HK-2 (cell line): Measurements from ENCODE around the gene CMTM6.
"Not testable (repeated sequence)": the region's sequence is repeated elsewhere in the genome, so short reads cannot be mapped to it uniquely, and the experiment has no call there.

Experiments used
- DNase-seq: peaks from one replicate; pipeline ENCODE4 v3.0.0-alpha.2; 2018; ENCODE audit not compliant: unreplicated experiment

Gene CMTM6

GRCh38 chr3:32447865-32448400, 54.7 kb downstream of the CMTM6 start:
- DNase-seq: no peak

DNA sequence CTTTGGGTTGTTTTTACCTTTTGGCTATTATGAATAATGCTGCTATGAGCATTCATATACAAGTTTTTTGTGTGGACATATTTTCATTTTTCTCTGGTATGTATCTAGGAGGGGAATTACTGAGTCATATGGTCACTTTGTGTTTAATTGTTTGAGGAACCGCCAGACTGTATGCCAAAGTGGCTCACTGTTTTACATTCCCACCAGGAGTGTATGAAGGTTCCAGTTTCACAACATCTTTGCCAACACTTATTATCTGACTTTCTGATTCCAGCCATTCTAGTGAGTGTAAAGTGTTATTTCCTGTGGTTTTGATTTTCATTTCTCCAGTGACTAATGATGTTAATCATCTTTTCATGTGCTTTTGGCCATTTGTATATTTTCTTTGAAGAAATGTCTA, 59.2 kb downstream of the CMTM6 start:
- no peak for DNase-seq

DNA sequence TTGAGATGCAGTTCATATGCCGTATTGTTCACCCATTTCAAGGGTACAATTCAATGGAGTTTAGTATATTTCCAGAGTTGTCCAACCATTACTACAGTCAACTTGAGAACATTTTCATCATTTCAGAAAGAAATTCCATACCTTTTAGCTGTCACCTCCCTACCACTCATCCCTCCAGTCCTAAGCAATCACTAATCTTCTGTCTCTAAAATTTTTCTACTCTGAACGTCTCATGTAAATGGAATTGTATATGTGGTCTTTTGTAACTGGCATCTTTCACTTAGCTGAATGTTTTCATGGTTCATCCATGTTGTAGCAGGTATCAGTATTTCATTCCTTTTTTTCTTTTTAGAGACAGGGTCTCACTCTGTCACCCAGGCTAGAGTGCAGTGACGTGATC, 59.9 kb downstream of the CMTM6 start:
- DNase-seq: no peak

DNA sequence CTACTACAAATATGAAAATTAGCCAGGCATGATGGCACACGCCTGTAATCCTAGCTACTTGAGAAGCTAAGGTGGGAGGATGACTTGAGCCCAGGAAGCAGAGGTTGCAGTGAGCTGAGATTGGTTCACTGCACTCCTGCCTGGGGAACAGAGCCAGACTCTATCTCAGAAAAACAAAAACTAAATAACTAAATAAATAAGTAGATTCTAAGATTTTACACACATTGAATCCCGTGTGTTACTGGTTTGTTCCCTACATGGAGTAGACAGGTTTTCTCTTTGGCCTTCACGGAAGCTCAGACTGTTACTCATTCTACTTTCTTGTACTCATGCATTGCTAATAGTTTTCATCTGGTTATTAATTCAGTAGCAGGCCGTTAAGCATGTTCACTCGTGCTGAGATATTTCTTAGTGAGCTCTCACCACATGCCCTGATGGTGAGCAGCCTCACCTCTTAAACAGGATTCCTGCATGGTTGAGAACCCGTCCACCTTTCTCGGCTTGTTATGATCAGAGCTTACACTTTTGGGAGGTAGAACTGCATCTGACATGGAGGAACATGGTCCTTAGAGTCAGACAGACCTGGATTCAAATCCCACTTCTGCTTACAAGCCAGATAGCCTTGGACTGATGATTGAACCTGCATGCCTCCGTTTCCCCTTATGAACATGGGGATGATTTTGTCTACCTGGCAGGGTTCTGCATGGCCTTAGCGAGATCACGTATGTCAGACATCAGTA, 61.9 kb downstream of the CMTM6 start:
- no peak for DNase-seq

GRCh38 chr3:32439421-32439820, 63.2 kb downstream of the CMTM6 start:
- not testable (repeated sequence) for DNase-seq

DNA sequence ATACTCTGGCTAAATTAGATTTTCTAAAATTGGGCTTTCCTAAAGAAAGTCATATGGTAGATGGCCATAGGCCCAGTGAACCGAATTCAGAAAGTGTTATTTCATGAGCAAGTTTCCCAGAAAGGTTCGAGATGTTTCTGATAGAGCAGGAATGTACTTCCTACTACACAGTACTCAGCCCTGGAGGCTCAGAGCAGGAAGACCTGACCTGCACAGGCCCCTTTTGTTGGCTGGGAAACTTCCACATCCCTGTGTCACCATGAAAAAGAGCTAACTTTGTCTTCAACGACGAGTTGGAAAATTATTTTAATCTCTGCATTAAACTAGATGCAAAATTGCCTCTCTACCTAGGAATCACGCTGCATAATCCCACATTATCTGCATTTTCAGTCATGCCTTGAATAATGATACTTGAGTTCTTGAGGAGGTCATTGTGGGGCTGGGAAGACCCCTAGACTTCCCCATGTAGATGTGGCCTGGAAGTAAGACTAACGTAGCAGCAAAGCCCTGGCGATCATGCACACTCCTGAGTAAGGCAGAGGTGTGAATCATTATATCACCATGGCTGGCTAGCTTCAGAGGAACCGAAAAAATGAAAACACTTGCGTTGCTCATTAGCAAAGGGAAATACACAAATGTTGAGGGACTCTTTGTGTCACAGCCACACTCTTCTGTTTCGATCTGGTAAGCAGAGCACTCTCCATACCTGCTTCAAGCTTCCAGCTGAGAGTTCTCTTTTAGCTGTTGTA, 63.9 kb downstream of the CMTM6 start:
- DNase-seq: no peak

DNA sequence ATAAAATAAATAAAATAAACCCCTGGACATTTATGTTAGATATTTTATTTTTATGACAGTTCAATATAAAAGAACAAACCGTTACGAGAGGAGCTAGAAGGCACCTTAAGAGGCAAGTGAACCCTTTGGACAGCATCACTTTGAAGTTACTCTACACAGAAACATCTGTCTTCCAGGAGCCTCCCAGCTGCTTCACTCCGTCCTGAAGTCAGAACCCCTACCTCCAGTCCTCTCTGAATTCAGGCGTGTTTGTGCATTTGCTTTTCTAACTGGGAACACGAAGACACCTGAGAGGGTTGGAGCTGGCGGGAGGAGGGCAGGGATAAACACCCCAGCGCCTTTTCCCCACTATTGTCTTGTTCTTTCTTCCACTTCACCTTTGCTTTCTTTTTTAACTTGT, 64.8 kb downstream of the CMTM6 start:
- DNase-seq: no peak

DNA sequence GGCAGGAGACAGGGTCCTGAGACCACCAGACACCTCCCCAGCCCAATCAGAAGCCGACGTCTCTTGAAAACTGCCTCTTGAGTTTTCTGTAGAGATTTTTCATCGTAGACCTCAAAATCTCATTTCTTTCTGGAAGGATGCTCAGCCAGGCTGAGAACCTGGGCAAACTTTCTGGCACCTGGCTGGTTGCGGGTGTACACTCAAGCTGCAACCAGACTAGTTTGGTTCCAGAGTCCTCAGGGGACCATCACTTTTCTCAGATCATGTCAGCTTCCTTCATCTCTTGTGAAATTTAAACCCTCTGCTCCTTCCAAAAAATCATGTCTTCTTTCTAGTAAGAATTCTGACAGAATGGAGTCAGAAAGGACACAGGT, 65.8 kb downstream of the CMTM6 start:
- no peak for DNase-seq

DNA sequence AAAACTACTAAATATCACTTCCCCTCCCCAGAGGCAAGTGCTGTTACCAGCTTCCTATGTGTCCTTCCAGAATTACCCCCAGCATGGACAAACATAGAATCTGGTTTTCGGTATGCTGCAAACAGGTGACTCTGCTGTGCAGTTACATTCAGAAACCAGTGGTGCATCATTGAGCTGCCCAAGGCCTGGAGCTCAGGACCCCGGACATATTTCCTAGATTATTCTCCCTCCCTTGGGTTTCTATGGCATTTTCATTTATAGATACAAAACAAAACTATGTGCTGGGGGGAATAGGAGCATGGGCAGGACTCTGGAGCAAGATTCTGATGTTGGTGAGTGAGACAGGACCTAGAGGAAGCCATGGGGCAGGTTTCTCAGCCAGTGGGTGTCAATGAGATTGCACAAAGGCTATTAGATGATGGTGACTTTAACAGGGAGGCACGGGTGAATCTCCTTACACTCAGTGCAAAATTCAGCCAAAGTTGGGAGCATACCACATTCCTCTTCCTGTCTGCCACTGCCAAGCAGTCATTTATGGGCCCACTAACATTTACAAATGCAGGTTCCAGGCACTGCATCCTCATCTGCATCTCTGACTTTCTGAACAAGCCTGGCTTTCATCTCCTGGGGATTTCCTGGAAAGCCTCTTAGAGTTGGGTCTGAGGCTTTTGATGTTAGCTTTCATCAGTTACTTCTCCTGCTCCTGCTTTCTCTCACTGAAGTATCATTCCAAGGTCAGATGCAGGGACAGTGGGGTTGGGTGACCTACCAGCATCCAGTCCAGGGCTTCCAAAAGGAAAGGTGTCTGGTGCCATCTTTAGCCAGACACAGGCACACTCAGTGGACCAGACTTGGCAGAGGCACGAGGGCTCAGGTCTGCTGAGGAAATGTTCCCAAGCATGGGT, 66.5 kb downstream of the CMTM6 start:
- no peak for DNase-seq

GRCh38 chr3:32434206-32434605, 68.4 kb downstream of the CMTM6 start:
- no peak for DNase-seq

DNA sequence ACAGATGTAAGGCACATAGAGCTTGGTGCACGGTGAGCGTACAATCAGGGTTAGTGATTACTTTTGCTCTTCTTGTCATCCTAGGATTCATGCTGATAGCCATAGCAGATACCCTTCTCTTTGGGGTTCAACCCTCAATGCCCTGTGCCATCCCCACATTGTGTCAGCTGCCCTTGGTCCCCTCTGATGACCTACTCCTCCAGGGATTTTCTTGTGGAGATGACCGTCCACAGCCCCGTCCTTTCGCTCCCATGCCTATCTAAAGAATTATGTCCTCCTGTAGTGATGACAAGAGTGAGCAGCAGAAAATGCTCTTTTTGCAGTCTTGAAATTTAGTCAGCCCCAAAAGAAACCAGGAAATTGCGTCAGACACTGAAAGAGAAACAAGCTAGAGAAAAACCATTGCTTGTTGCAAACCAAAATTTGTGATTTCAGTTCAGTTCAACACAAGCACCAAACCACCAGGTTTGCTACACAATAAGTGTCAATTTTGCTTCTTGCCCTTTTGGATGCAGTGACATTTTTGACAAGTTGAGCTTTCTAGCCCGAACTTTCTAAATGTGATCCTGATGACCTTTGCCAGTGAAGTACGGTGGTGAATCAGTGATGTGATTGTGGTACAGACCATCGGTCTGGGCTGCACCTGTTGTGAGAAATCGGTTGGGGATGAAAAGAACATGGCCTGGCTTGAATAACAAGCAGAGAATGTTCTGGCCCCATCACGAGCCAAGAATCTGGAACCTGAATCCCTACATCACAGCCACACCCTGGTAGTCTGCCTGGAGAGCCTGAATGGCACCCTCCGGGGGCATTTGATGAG, 69.7 kb downstream of the CMTM6 start:
- no peak for DNase-seq

DNA sequence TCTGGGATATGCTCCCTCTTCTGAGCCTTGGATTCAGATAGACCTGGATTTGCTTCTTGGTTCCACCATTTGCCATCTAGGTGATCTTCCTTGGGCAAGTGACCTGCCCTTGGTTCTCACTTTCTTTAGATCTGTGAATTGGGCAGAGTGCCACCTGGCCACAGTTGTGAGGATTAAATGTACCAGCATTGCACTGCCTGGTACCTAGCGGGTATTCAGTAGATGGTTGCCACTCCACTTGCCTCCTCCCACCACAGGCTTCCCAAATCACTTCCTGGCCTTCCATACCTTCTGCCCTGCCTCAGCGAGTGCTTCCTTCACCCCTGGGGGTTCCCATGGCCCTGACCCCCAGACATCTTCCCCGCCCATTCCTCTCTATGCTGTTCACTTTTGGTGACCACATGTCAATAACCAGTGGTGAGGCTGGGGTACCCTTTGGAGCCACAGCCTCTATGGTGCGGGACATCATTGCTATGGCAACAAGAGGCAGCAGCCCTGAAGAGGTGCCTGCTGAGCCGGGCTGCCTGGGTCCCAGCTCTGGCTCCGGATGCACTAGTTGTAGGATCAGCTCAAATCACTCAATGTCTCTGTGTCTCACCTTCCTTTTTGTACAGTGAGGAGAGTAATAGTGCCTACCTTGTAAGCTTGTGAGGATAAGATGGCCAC, 70.5 kb downstream of the CMTM6 start:
- DNase-seq: no peak

DNA sequence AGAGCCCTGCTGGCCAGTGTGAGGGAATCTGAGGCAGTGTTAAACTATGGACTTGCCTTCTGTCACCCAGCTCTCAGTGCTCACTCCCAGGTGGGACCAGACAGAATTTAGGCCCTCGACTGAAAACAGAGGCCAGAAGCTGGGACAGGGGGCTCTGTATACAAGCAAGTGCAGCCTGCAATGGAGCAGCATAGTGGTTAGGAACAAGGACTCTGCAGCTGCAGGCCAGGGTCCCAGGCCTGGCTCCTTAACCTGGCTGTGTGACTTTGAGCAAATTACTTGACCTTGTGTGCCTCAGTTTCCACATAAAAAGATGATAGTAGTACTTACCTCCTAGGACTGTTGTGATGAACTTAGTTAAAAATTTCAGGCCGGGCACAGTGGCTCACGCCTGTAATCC, 71.2 kb downstream of the CMTM6 start:
- DNase-seq: no peak
